K562 (cell line): ENCODE measurements around the gene TSC1. TPM values are rescaled to one million over a fixed set of nuclear protein-coding genes. Genes with fewer than 3 reads are reported as not detected.

Experiments used
- BCL6 ChIP-seq: fragments of 250-450 bp; sonication (Bioruptor Pico); IDR thresholded peaks from 2 replicates; pipeline ENCODE4 v1.4.0; 2020
- E2F4 ChIP-seq: sonication (generic); formaldehyde crosslinking; IDR thresholded peaks from 2 replicates; pipeline ENCODE4 v1.8.0; 2022; ENCODE audit warnings: mild to moderate bottlenecking, low read depth, missing genetic modification reagents
- HMBOX1 ChIP-seq: sonication (generic); IDR thresholded peaks from 2 replicates; pipeline ENCODE4 v1.6.1; 2016
- IRF2 ChIP-seq: sonication (generic); formaldehyde crosslinking; IDR thresholded peaks from 2 replicates; pipeline ENCODE4 v1.8.1; 2022; ENCODE audit warnings: mild to moderate bottlenecking, missing genetic modification reagents
- NELFE ChIP-seq: IDR thresholded peaks from 2 replicates; pipeline ENCODE4 v1.6.1; 2011; ENCODE audit warnings: mild to moderate bottlenecking; ENCODE audit not compliant: insufficient read depth, insufficient read length
- PHTF2 ChIP-seq: fragments of 250-450 bp; sonication (Bioruptor Pico); IDR thresholded peaks from 2 replicates; pipeline ENCODE4 v1.5.0; 2021; ENCODE audit warnings: mild to moderate bottlenecking
- POLR3G ChIP-seq: IDR thresholded peaks from 2 replicates; pipeline ENCODE4 v1.6.1; 2011; ENCODE audit not compliant: insufficient read length, insufficient replicate concordance; ENCODE audit errors: extremely low read depth
- TEAD1 ChIP-seq, 2 experiments: fragments of 450-650 bp in 1 of 2; sonication (generic) in 1 of 2; formaldehyde crosslinking; IDR thresholded peaks; 2 replicates each; pipeline versions ENCODE4 v1.4.0 to v1.8.0; 2020 to 2022; ENCODE audit warnings: mild to moderate bottlenecking in 2 of 2, missing genetic modification reagents in 1 of 2
- THRB ChIP-seq: fragments of 450-650 bp; formaldehyde crosslinking; conservative IDR thresholded peaks from 2 replicates; pipeline ENCODE4 v1.4.0; 2022; ENCODE audit warnings: mild to moderate bottlenecking, missing genetic modification characterization
- U2AF1 ChIP-seq: fragments of 200-400 bp; formaldehyde crosslinking; optimal IDR thresholded peaks from 2 replicates; pipeline ENCODE3; 2017; ENCODE audit warnings: mild to moderate bottlenecking, low read depth, low read length, moderate library complexity
- ZBTB12 ChIP-seq: fragments of 250-450 bp; sonication (Bioruptor Pico); IDR thresholded peaks from 2 replicates; pipeline ENCODE4 v1.4.0; 2020
- ZBTB9 ChIP-seq: fragments of 450-650 bp; formaldehyde crosslinking; IDR thresholded peaks from 2 replicates; pipeline ENCODE4 v1.4.0; 2020; ENCODE audit warnings: mild to moderate bottlenecking, moderate library complexity
- ZFP1 ChIP-seq: fragments of 450-650 bp; formaldehyde crosslinking; IDR thresholded peaks from 2 replicates; pipeline ENCODE4 v1.4.0; 2020; ENCODE audit warnings: mild to moderate bottlenecking, mixed read lengths
- ZNF184 ChIP-seq: sonication (generic); formaldehyde crosslinking; IDR thresholded peaks from 2 replicates; pipeline ENCODE4 v1.5.0; 2020; ENCODE audit warnings: missing genetic modification reagents
- ZNF354B ChIP-seq: fragments of 250-450 bp; sonication (Bioruptor Pico); IDR thresholded peaks from 2 replicates; pipeline ENCODE4 v1.4.0; 2020
- ZNF511 ChIP-seq: sonication (generic); formaldehyde crosslinking; IDR thresholded peaks from 2 replicates; pipeline ENCODE4 v1.8.0; 2022; ENCODE audit warnings: mild to moderate bottlenecking, missing genetic modification reagents
- ZNF707 ChIP-seq: fragments of 250-450 bp; sonication (Bioruptor Pico); conservative IDR thresholded peaks from 2 replicates; pipeline ENCODE4 v1.8.0; 2022; ENCODE audit warnings: inconsistent platforms, mild to moderate bottlenecking, moderate library complexity
- ZNF740 ChIP-seq, 3 experiments: fragments of 200-800 bp in 1 of 3; sonication (Bioruptor generic) in 1 of 3; sonication (generic) in 1 of 3; formaldehyde crosslinking in 1 of 3; IDR thresholded peaks; 2 replicates each; pipeline versions ENCODE4 v1.6.1 to v1.8.0; 2016 to 2022; ENCODE audit warnings: mild to moderate bottlenecking in 2 of 3, missing compliant biosample characterization in 2 of 3, missing genetic modification characterization in 2 of 3, missing genetic modification reagents in 1 of 3
- polyA plus RNA-seq, 8 experiments: library from polyadenylated mRNA; depleted of rRNA in 4 of 8; stranded (reverse) in 5 of 8; unstranded in 3 of 8; fragments of >200 nt; fragmentation: Nextera tagmentation in 2 of 8; fragmentation: Illumina TruSeq in 1 of 8; extraction: Ambion mirVana in 2 of 8; extraction: Trizol in 1 of 8; gene quantifications; 2 replicates each; pipeline versions ENCODE4 v1.2.1 to v1.2.3, GENCODE V29; 2011 to 2014; ENCODE audit warnings: inconsistent platforms in 1 of 8, missing spikeins in 1 of 8
- total RNA-seq, 7 experiments: library from RNA; depleted of rRNA in 6 of 7; stranded (reverse); fragments of >200 nt in 6 of 7; fragmentation: Illumina TruSeq in 2 of 7; extraction: Trizol in 2 of 7; gene quantifications; 2 replicates each; pipeline versions ENCODE4 v1.2.1 to v1.2.3, GENCODE V29; 2011 to 2021; ENCODE audit warnings: low replicate concordance in 1 of 7

The TSC1 gene
- total and polyA plus RNA-seq, 9 of the 15 experiments (the other 6 are each of a cell fraction or from before 2014, with no cell fraction given): 6.9 to 37.6 (median 18.6) TPM

GRCh38 chr9:132944294-132945185 lies at the start of gene TSC1 (continued):
- 0 out of 2 replicates have a peak, but pooled peaks have one; percentile 17 for TF ChIP-seq THRB (CRISPR knock-in tag)
- TF ChIP-seq ZFP1 (CRISPR knock-in tag): no peak
- TF ChIP-seq ZBTB12 (CRISPR knock-in tag): peak; percentile 71
- no peak for TF ChIP-seq BCL6 (CRISPR knock-in tag)
- no peak for TF ChIP-seq IRF2 (CRISPR knock-in tag)
- 0 out of 2 replicates have a peak, but pooled peaks have one; percentile 7 for TF ChIP-seq ZNF740 (CRISPR knock-in tag; IDR thresholded peaks at IDR 0.05)
- peak in 1 of 2 experiments; percentile 80; a peak in 2 of 4 replicates for TF ChIP-seq ZNF740 (tag; IDR thresholded peaks at IDR 0.05)
- TF ChIP-seq E2F4 (CRISPR knock-in tag): no peak
- no peak for TF ChIP-seq ZNF354B (CRISPR knock-in tag)
- no peak; the same call in 1 of the 2 replicates for TF ChIP-seq PHTF2 (CRISPR knock-in tag)
- TF ChIP-seq HMBOX1: no peak
- no peak for TF ChIP-seq ZNF707 (CRISPR knock-in tag)
- peak; percentile 79; the same call in 1 of the 2 replicates for TF ChIP-seq ZNF511 (CRISPR knock-in tag)
- TF ChIP-seq ZBTB9 (CRISPR knock-in tag): 0 out of 2 replicates have a peak, but pooled peaks have one; percentile 19
- TF ChIP-seq TEAD1 (CRISPR knock-in tag; IDR thresholded peaks at IDR 0.05): 0 out of 4 replicates have a peak, but pooled peaks of 1 of the 2 experiments have one; percentile 33
- TF ChIP-seq ZNF184 (CRISPR knock-in tag): no peak
- no peak for TF ChIP-seq NELFE
- TF ChIP-seq POLR3G: no peak
- no peak for TF ChIP-seq U2AF1
